ENCODE results near the gene SLX9. TPM values are rescaled to one million over a fixed set of nuclear protein-coding genes. Genes with fewer than 3 reads are reported as not detected.

The SLX9 gene
- total and polyA plus RNA-seq, 2 donors (not counting 3 experiments of a cell fraction or from before 2014, with no cell fraction given): 27.0 to 50.6 TPM

GRCh38 chr21:44952929-44953627 is 13.2 kb downstream of the SLX9 start:
- Histone ChIP-seq H3K79me2 (ENCODE audit: control insufficient read depth, insufficient read depth, low read length) (peaks cover 61% of the 10 kb centered on the region), H3K27me3 (ENCODE audit: control insufficient read depth in 2 of 2, insufficient read depth in 2 of 2, low read length in 2 of 2) (no peaks in the 10 kb centered on the region), H3K4me2 (ENCODE audit: insufficient read depth, low read length) (no peak overlapping the region), H3K27ac (ENCODE audit: insufficient read depth, low read depth, low read length) (no peak overlapping the region), H3K36me3 (ENCODE audit: control insufficient read depth in 2 of 2, extremely low read depth in 1 of 2, insufficient read depth in 2 of 2, low read length in 2 of 2) (peaks cover 6 to 14% of the 10 kb centered on the region in 2 experiments), H3K4me1 (ENCODE audit: control insufficient read depth, extremely low read depth, insufficient read depth, low read length) (peaks cover 2% of the 10 kb centered on the region), H3K9ac (replicated peaks; ENCODE audit: extremely low read depth, insufficient read depth, low read length) (no peak overlapping the region), H2AFZ (ENCODE audit: low read depth, low read length) (no peak overlapping the region), H3K9me1 (replicated peaks; ENCODE audit: control insufficient read depth, extremely low read depth, insufficient read depth, low read length) (no peaks in the 10 kb centered on the region), H4K20me1 (replicated peaks; ENCODE audit: control insufficient read depth, extremely low read depth, insufficient read depth, low read length) (no peaks in the 10 kb centered on the region), H3K9me3 (replicated peaks; ENCODE audit: control insufficient read depth, insufficient read depth, low read length) (no peaks in the 10 kb centered on the region), H3K4me3 (replicated peaks in 1 of 3; ENCODE audit: insufficient read depth in 1 of 3, low read depth in 1 of 3, low read length in 3 of 3) (no peak overlapping the region)
- ChIA-PET POLR2A (no interaction called here), CTCF (interaction anchor here (1.2 to 10.8 kb wide), 6 partner anchors 8 to 187 kb away, joined by 3 to 219 read pairs (median 10); no protein-coding TSS in a partner anchor)
- DNase-seq (ENCODE audit: low read depth, low spot score): no peak
- TF ChIP-seq GATA2 (IDR thresholded peaks at IDR 0.05; ENCODE audit: insufficient read depth, insufficient read length, low read depth, low read length): no peak
- TF ChIP-seq MAX (IDR thresholded peaks at IDR 0.05; ENCODE audit: insufficient read depth, insufficient read length): no peak
- TF ChIP-seq JUN (IDR thresholded peaks at IDR 0.05; ENCODE audit: borderline replicate concordance, insufficient read depth, insufficient read length, low read depth): no peak
- TF ChIP-seq POLR2AphosphoS5 (IDR thresholded peaks at IDR 0.05; ENCODE audit: insufficient read depth, low read depth, low read length): no peak
- BruUV-seq (replicated peaks): no TSS peak
- intact Hi-C loops (cut with micrococcal nuclease): no loop called here
- dilution Hi-C loops (cut with MboI; ENCODE audit: extremely low pct_ligation_motif_present, low sequenced_read_pairs): no loop called here
- no peak for FAIRE-seq

GRCh38 chr21:44953628-44954021 is 13.8 kb downstream of the SLX9 start:
- POLR2A ChIA-PET: no interaction called here
- no peak overlapping the region for H3K4me3 ChIP-seq (replicated peaks in 1 of 3; ENCODE audit: insufficient read depth in 1 of 3, low read depth in 1 of 3, low read length in 3 of 3)
- no peaks in the 10 kb centered on the region for H3K9me1 ChIP-seq (replicated peaks; ENCODE audit: control insufficient read depth, extremely low read depth, insufficient read depth, low read length)
- H3K27ac ChIP-seq (ENCODE audit: insufficient read depth, low read depth, low read length): no peak overlapping the region
- H4K20me1 ChIP-seq (replicated peaks; ENCODE audit: control insufficient read depth, extremely low read depth, insufficient read depth, low read length): no peaks in the 10 kb centered on the region
- FAIRE-seq (no peak), DNase-seq (ENCODE audit: low read depth, low spot score) (no peak)
- H3K4me1 ChIP-seq (ENCODE audit: control insufficient read depth, extremely low read depth, insufficient read depth, low read length): peaks cover 8% of the 10 kb centered on the region
- H3K27me3 ChIP-seq (ENCODE audit: control insufficient read depth in 2 of 2, insufficient read depth in 2 of 2, low read length in 2 of 2): no peaks in the 10 kb centered on the region
- BruUV-seq (replicated peaks): no TSS peak
- intact Hi-C loops (cut with micrococcal nuclease) (no loop called here), dilution Hi-C loops (cut with MboI; ENCODE audit: extremely low pct_ligation_motif_present, low sequenced_read_pairs) (no loop called here)
- peaks cover 60% of the 10 kb centered on the region for H3K79me2 ChIP-seq (ENCODE audit: control insufficient read depth, insufficient read depth, low read length)
- no peak overlapping the region for H2AFZ ChIP-seq (ENCODE audit: low read depth, low read length)
- no peak overlapping the region for H3K9ac ChIP-seq (replicated peaks; ENCODE audit: extremely low read depth, insufficient read depth, low read length)
- CTCF ChIA-PET: interaction anchor here (1.2 to 10.8 kb wide), 5 partner anchors 8 to 187 kb away, joined by 3 to 219 read pairs (median 15); no protein-coding TSS in a partner anchor
- peaks cover 6 to 14% of the 10 kb centered on the region in 2 experiments for H3K36me3 ChIP-seq (ENCODE audit: control insufficient read depth in 2 of 2, extremely low read depth in 1 of 2, insufficient read depth in 2 of 2, low read length in 2 of 2)
- no peak for TF ChIP-seq EZH2 (IDR thresholded peaks at IDR 0.05; ENCODE audit: borderline replicate concordance, low read depth, low read length, severe bottlenecking)
- TF ChIP-seq MYC (IDR thresholded peaks at IDR 0.05; ENCODE audit: low read depth, low read length): no peak
- TF ChIP-seq POLR2AphosphoS5 (IDR thresholded peaks at IDR 0.05; ENCODE audit: insufficient read depth, low read depth, low read length): no peak
- H3K9me3 ChIP-seq (replicated peaks; ENCODE audit: control insufficient read depth, insufficient read depth, low read length): no peaks in the 10 kb centered on the region
- H3K4me2 ChIP-seq (ENCODE audit: insufficient read depth, low read length): no peak overlapping the region

Data from endothelial cell of umbilical vein (primary cell).